CD4-positive, alpha-beta T cell (primary cell): ENCODE measurements around the gene IGF1R. TPM values are rescaled to one million over a fixed set of nuclear protein-coding genes. Genes with fewer than 3 reads are reported as not detected.

ENCODE experiments used
- ATAC-seq: fragments of 200-7000 bp; cut with Tn5 transposase; one replicate; pipeline ENCODE4 v1.10.0; 2022; ENCODE audit warnings: mild to moderate bottlenecking; ENCODE audit not compliant: poor library complexity
- CTCF ChIA-PET: fragments of 350-600 bp; sonication (Branson Sonifier 250); formaldehyde crosslinking; loops from one replicate; lab custom pipeline; 2021; ENCODE audit warnings: antibody characterized with exemption, inconsistent platforms; lab: Charles Lee
- POLR2A ChIA-PET: fragments of 350-600 bp; sonication (Branson Sonifier 250); formaldehyde crosslinking; loops from one replicate; lab custom pipeline; 2021; ENCODE audit warnings: antibody characterized with exemption, inconsistent platforms; lab: Charles Lee
- DNase-seq, 14 experiments: peaks; one replicate each; pipeline ENCODE4 v3.0.0-alpha.2; 2013 to 2020; ENCODE audit warnings: mixed read lengths in 2 of 14
- H3K27ac ChIP-seq, 2 donors: one replicate each; pipeline versions ENCODE4 v1.5.1 to v1.7.0; 2013; ENCODE audit warnings: low read length in 2 of 2, low read depth in 1 of 2, mild to moderate bottlenecking in 1 of 2
- H3K27me3 ChIP-seq, 2 experiments: 1 replicate in 1 of 2; 2 replicates in 1 of 2; pipeline versions ENCODE4 v1.6.1 to v1.7.0; 2013; ENCODE audit warnings: low read length in 2 of 2, control low read depth in 1 of 2, mild to moderate bottlenecking in 1 of 2, moderate library complexity in 1 of 2; ENCODE audit not compliant: insufficient read depth in 2 of 2, control insufficient read depth in 1 of 2
- H3K36me3 ChIP-seq: one replicate; pipeline ENCODE4 v1.6.1; 2013; ENCODE audit warnings: low read length, control low read depth; ENCODE audit not compliant: insufficient read depth
- H3K4me1 ChIP-seq: one replicate; pipeline ENCODE4 v1.6.1; 2013; ENCODE audit warnings: low read length, control low read depth; ENCODE audit not compliant: insufficient read depth
- H3K4me3 ChIP-seq: one replicate; pipeline ENCODE4 v1.5.1; 2013; ENCODE audit warnings: mild to moderate bottlenecking, low read length, moderate library complexity
- H3K9me3 ChIP-seq, 2 experiments: 1 replicate in 1 of 2; 2 replicates in 1 of 2; pipeline versions ENCODE4 v1.6.1 to v1.7.0; 2013; ENCODE audit warnings: low read length in 2 of 2, mild to moderate bottlenecking in 2 of 2, control low read depth in 1 of 2, moderate library complexity in 1 of 2; ENCODE audit not compliant: control insufficient read depth in 1 of 2, insufficient read depth in 1 of 2
- H3K27ac Mint-ChIP-seq: one replicate; pipeline ENCODE4 v1.8.0; 2020; ENCODE audit warnings: mixed read lengths
- H3K27me3 Mint-ChIP-seq: one replicate; pipeline ENCODE4 v1.8.0; 2021; ENCODE audit warnings: mixed read lengths
- H3K36me3 Mint-ChIP-seq: one replicate; pipeline ENCODE4 v1.8.0; 2021; ENCODE audit warnings: low read depth, mixed read lengths
- H3K4me1 Mint-ChIP-seq: one replicate; pipeline ENCODE4 v1.8.0; 2021; ENCODE audit warnings: low read depth, mixed read lengths
- H3K4me3 Mint-ChIP-seq: one replicate; pipeline ENCODE4 v1.8.0; 2020; ENCODE audit warnings: mild to moderate bottlenecking, mixed read lengths
- H3K9me3 Mint-ChIP-seq: one replicate; pipeline ENCODE4 v1.8.0; 2020; ENCODE audit warnings: mixed read lengths
- CTCF ChIP-seq: fragments of 200-600 bp; IDR thresholded peaks from one replicate; pipeline ENCODE4 v1.8.0; 2022; ENCODE audit warnings: antibody characterized with exemption, mild to moderate bottlenecking
- intact Hi-C, 2 experiments: fragments of 100-400 bp; cut with DNase I in 1 of 2; cut with micrococcal nuclease in 1 of 2; formaldehyde crosslinking; loops; one replicate each; pipeline versions ENCODE4 v1.15.1 to v1.9.0; 2023 to 2025; cut with DNase I, micrococcal nuclease
- total RNA-seq, 174 experiments: library from RNA in 2 of 174; stranded (reverse) in 2 of 174; gene quantifications; one replicate each; pipeline ENCODE4 v1.2.3 and lab custom pipeline; 2021 to 2026

The IGF1R gene
- total RNA-seq, 2 experiments from 2014 or later, result 39.2 to 40.3 TPM

GRCh38 chr15:98728082-98728810 lies 79.9 kb downstream of the IGF1R start:
- Histone ChIP-seq H3K36me3 (no peaks in the 10 kb centered on the region), H3K4me1 (peaks cover 12% of the 10 kb centered on the region), H3K4me3 (no peak overlapping the region), H3K27ac (no peak overlapping the region), H3K27me3 (no peaks in the 10 kb centered on the region), H3K9me3 (no peaks in the 10 kb centered on the region)
- Mint-ChIP-seq H3K9me3 (no peaks in the 10 kb centered on the region), H3K27me3 (no peaks in the 10 kb centered on the region), H3K4me1 (peaks cover 62% of the 10 kb centered on the region), H3K36me3 (peaks cover 14% of the 10 kb centered on the region), H3K27ac (no peak overlapping the region), H3K4me3 (no peak overlapping the region)
- ChIA-PET POLR2A (no interaction called here), CTCF (interaction anchor here (1.1 kb wide), 1 partner anchor 9 kb away, joined by 4 read pairs; no protein-coding TSS in a partner anchor)
- no peak for ATAC-seq
- no peak for DNase-seq
- TF ChIP-seq CTCF, result no peak
- intact Hi-C loops, result no loop called here

- DNase-seq (no peak), ATAC-seq (no peak)
- H3K4me1 Mint-ChIP-seq, result peaks cover 62% of the 10 kb centered on the region
- Histone ChIP-seq H3K4me3 (no peak overlapping the region), H3K9me3 (no peaks in the 10 kb centered on the region), H3K4me1 (peaks cover 12% of the 10 kb centered on the region), H3K36me3 (no peaks in the 10 kb centered on the region), H3K27ac (no peak overlapping the region), H3K27me3 (no peaks in the 10 kb centered on the region)
- no peak overlapping the region for H3K4me3 Mint-ChIP-seq
- TF ChIP-seq CTCF, result no peak
- ChIA-PET CTCF (interaction anchor here (1.1 kb wide), 1 partner anchor 9 kb away, joined by 4 read pairs; no protein-coding TSS in a partner anchor), POLR2A (no interaction called here)
- no peaks in the 10 kb centered on the region for H3K9me3 Mint-ChIP-seq
- H3K27me3 Mint-ChIP-seq, result no peaks in the 10 kb centered on the region
- intact Hi-C loops, result no loop called here
- no peak overlapping the region for H3K27ac Mint-ChIP-seq
- H3K36me3 Mint-ChIP-seq, result peaks cover 14% of the 10 kb centered on the region
Observed at GRCh38 chr15:98728811-98729160, 80.4 kb downstream of the IGF1R start.

- POLR2A ChIA-PET, result no interaction called here
- H3K9me3 Mint-ChIP-seq, result no peaks in the 10 kb centered on the region
- H3K4me1 Mint-ChIP-seq, result peaks cover 62% of the 10 kb centered on the region
Observed at GRCh38 chr15:98729446-98730042, 81.2 kb downstream of the IGF1R start.

More at GRCh38 chr15:98729446-98730042, 81.2 kb downstream of the IGF1R start:
- no peak for ATAC-seq
- no peaks in the 10 kb centered on the region for H3K27me3 ChIP-seq
- H3K36me3 ChIP-seq, result no peaks in the 10 kb centered on the region
- no peak overlapping the region for H3K27ac ChIP-seq
- no peak for DNase-seq
- H3K9me3 ChIP-seq, result no peaks in the 10 kb centered on the region
- CTCF ChIA-PET, result no interaction called here
- TF ChIP-seq CTCF, result no peak
- no peak overlapping the region for H3K4me3 ChIP-seq
- H3K4me1 ChIP-seq, result peaks cover 12% of the 10 kb centered on the region
- H3K4me3 Mint-ChIP-seq, result no peak overlapping the region
- intact Hi-C loops, result loop anchor here in 1 of 2 experiments (5.0 kb wide), 1 partner anchor 43 kb away; no protein-coding TSS in a partner anchor
- no peak overlapping the region for H3K27ac Mint-ChIP-seq
- H3K36me3 Mint-ChIP-seq, result peaks cover 14% of the 10 kb centered on the region
- H3K27me3 Mint-ChIP-seq, result no peaks in the 10 kb centered on the region
